Measurements from ENCODE around the gene TULP4.
A peak's percentile ranks its signal among the peaks of the same experiment; 100 is the strongest.

The TULP4 gene

DNA sequence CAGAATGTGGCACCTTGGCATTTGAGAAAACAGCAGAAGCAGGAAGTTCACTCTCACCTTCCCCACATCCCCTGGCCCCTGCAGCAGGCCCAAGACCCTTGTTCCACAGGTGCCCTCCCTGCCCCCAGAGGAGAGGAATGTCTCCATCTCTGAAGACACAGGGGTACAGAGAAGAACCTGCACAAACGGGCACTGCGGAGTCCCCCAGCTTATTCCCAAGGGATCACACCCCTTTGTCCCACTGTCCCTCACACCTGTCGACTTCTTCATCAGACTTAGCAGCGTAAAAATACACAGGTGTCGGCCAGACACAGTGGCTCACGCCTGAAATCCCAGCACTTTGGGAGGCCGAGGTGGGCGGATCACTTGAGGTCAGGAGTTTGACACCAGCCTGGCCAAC is 204.8 kb downstream of the TULP4 start:
- no peak for TF ChIP-seq ZNF670 (tag by site-specific recombination; IDR thresholded peaks at IDR 0.05; ENCODE audit: low read depth)
- TF ChIP-seq SCRT1 (tag by site-specific recombination; IDR thresholded peaks at IDR 0.05; ENCODE audit: borderline replicate concordance): peak; percentile 61; the same call in 1 of the 2 replicates
- Histone ChIP-seq H3K4me1 (ENCODE audit: control insufficient read depth, insufficient read depth, low read length) (0 out of 2 replicates have a peak, but pooled peaks cover 4% of the 10 kb centered on the region), H3K36me3 (ENCODE audit: control insufficient read depth in 2 of 2, insufficient read depth in 1 of 2, low read length in 2 of 2) (no peaks in the 10 kb centered on the region), H3K9me3 (ENCODE audit: control insufficient read depth, insufficient read depth, low read depth, low read length) (no peaks in the 10 kb centered on the region), H3K4me3 (ENCODE audit: low read depth, low read length) (no peak overlapping the region), H3K27ac (ENCODE audit: extremely low read depth, low read depth, low read length) (no peak overlapping the region)
- ChIA-PET POLR2A (no interaction called here), CTCF (interaction anchor here (0.6 to 1.1 kb wide), 4 partner anchors 9 to 361 kb away, joined by 3 to 4 read pairs (median 4); no protein-coding TSS in a partner anchor)

DNA sequence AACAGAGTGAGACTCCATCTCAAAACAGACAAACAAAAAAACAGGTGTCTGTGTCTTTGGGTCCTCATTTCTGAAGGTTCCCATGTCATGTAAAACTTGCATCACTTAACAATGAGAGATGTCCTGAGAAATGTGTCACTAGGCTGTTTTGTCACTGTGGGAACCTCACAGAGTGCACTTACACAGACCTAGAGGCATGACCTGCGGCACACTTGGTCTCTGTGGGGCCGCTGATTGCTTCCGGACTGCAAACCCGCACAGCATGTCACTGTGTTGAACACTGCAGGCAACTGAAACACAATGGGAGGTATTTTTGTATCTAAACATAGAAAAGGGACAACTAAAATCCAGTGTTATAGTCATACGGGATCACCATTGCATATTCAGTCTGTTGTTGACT is 205.3 kb downstream of the TULP4 start:
- Histone ChIP-seq H3K9me3 (ENCODE audit: control insufficient read depth, insufficient read depth, low read depth, low read length) (no peaks in the 10 kb centered on the region), H3K4me1 (ENCODE audit: control insufficient read depth, insufficient read depth, low read length) (0 out of 2 replicates have a peak, but pooled peaks cover 4% of the 10 kb centered on the region), H3K27ac (ENCODE audit: extremely low read depth, low read depth, low read length) (no peak overlapping the region), H3K36me3 (ENCODE audit: control insufficient read depth in 2 of 2, insufficient read depth in 1 of 2, low read length in 2 of 2) (no peaks in the 10 kb centered on the region), H3K4me3 (ENCODE audit: low read depth, low read length) (no peak overlapping the region)
- TF ChIP-seq KLF9 (tag by site-specific recombination; IDR thresholded peaks at IDR 0.05; ENCODE audit: low read depth) (no peak), ZIC2 (tag by site-specific recombination; IDR thresholded peaks at IDR 0.05) (peak; percentile 79), ZNF837 (tag by site-specific recombination; IDR thresholded peaks at IDR 0.05) (no peak), ZNF302 (tag by site-specific recombination; IDR thresholded peaks at IDR 0.05; ENCODE audit: low read depth) (no peak), SCRT2 (tag by site-specific recombination; IDR thresholded peaks at IDR 0.05) (peak; percentile 6; the same call in 1 of the 2 replicates), ZNF211 (tag by site-specific recombination; IDR thresholded peaks at IDR 0.05; ENCODE audit: low read depth) (no peak), ZNF24 (tag by site-specific recombination; IDR thresholded peaks at IDR 0.05) (no peak), TCF7L2 (IDR thresholded peaks at IDR 0.05; ENCODE audit: borderline replicate concordance, low read depth, low read length) (no peak), ZNF155 (tag by site-specific recombination; IDR thresholded peaks at IDR 0.05) (no peak), ZNF558 (tag by site-specific recombination; IDR thresholded peaks at IDR 0.05) (no peak), ZFP69B (tag by site-specific recombination; IDR thresholded peaks at IDR 0.05) (no peak), ZNF433 (tag by site-specific recombination; IDR thresholded peaks at IDR 0.05; ENCODE audit: low read depth) (no peak), ZNF221 (tag by site-specific recombination; IDR thresholded peaks at IDR 0.05; ENCODE audit: borderline replicate concordance) (no peak)
- TF ChIP-seq, protein P1, sequence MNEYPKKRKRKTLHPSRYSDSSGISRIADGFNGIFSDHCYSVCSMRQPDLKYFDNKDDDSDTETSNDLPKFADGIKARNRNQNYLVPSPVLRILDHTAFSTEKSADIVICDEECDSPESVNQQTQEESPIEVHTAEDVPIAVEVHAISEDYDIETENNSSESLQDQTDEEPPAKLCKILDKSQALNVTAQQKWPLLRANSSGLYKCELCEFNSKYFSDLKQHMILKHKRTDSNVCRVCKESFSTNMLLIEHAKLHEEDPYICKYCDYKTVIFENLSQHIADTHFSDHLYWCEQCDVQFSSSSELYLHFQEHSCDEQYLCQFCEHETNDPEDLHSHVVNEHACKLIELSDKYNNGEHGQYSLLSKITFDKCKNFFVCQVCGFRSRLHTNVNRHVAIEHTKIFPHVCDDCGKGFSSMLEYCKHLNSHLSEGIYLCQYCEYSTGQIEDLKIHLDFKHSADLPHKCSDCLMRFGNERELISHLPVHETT (tag by site-specific recombination; IDR thresholded peaks at IDR 0.05): no peak
- TF ChIP-seq, protein P2, sequence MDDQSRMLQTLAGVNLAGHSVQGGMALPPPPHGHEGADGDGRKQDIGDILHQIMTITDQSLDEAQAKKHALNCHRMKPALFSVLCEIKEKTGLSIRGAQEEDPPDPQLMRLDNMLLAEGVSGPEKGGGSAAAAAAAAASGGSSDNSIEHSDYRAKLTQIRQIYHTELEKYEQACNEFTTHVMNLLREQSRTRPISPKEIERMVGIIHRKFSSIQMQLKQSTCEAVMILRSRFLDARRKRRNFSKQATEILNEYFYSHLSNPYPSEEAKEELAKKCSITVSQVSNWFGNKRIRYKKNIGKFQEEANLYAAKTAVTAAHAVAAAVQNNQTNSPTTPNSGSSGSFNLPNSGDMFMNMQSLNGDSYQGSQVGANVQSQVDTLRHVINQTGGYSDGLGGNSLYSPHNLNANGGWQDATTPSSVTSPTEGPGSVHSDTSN (CRISPR knock-in tag; IDR thresholded peaks at IDR 0.05): no peak
- TF ChIP-seq, protein P3, sequence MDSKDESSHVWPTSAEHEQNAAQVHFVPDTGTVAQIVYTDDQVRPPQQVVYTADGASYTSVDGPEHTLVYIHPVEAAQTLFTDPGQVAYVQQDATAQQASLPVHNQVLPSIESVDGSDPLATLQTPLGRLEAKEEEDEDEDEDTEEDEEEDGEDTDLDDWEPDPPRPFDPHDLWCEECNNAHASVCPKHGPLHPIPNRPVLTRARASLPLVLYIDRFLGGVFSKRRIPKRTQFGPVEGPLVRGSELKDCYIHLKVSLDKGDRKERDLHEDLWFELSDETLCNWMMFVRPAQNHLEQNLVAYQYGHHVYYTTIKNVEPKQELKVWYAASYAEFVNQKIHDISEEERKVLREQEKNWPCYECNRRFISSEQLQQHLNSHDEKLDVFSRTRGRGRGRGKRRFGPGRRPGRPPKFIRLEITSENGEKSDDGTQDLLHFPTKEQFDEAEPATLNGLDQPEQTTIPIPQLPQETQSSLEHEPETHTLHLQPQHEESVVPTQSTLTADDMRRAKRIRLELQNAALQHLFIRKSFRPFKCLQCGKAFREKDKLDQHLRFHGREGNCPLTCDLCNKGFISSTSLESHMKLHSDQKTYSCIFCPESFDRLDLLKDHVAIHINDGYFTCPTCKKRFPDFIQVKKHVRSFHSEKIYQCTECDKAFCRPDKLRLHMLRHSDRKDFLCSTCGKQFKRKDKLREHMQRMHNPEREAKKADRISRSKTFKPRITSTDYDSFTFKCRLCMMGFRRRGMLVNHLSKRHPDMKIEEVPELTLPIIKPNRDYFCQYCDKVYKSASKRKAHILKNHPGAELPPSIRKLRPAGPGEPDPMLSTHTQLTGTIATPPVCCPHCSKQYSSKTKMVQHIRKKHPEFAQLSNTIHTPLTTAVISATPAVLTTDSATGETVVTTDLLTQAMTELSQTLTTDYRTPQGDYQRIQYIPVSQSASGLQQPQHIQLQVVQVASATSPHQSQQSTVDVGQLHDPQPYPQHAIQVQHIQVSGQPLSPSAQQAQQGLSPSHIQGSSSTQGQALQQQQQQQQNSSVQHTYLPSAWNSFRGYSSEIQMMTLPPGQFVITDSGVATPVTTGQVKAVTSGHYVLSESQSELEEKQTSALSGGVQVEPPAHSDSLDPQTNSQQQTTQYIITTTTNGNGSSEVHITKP (tag by site-specific recombination; IDR thresholded peaks at IDR 0.05): no peak
- TF ChIP-seq, protein P4, sequence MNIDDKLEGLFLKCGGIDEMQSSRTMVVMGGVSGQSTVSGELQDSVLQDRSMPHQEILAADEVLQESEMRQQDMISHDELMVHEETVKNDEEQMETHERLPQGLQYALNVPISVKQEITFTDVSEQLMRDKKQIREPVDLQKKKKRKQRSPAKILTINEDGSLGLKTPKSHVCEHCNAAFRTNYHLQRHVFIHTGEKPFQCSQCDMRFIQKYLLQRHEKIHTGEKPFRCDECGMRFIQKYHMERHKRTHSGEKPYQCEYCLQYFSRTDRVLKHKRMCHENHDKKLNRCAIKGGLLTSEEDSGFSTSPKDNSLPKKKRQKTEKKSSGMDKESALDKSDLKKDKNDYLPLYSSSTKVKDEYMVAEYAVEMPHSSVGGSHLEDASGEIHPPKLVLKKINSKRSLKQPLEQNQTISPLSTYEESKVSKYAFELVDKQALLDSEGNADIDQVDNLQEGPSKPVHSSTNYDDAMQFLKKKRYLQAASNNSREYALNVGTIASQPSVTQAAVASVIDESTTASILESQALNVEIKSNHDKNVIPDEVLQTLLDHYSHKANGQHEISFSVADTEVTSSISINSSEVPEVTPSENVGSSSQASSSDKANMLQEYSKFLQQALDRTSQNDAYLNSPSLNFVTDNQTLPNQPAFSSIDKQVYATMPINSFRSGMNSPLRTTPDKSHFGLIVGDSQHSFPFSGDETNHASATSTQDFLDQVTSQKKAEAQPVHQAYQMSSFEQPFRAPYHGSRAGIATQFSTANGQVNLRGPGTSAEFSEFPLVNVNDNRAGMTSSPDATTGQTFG (tag by site-specific recombination; IDR thresholded peaks at IDR 0.05; ENCODE audit: borderline replicate concordance): no peak
- ChIA-PET POLR2A (no interaction called here), CTCF (interaction anchor here (1.1 kb wide), 1 partner anchor 8 kb away, joined by 4 read pairs; no protein-coding TSS in a partner anchor)

Data from HEK293 (cell line).